Stimulated activated CD8-positive, alpha-beta memory T cell treated with anti-CD3 and anti-CD28 coated beads, Interleukin-7, amount 100 ng/mL, for 4 hours (primary cell): ENCODE measurements around the gene ZNF652.
"Not testable (repeated sequence)": the region's sequence is repeated elsewhere in the genome, so short reads cannot be mapped to it uniquely, and the experiment has no call there.

ENCODE experiments used
- DNase-seq, 2 donors: peaks; one replicate each; pipeline ENCODE4 v3.0.0-alpha.2; 2020; ENCODE audit warnings: low read depth in 2 of 2

The ZNF652 gene

GRCh38 chr17:49315551-49316257, 46.3 kb downstream of the ZNF652 start:
- DNase-seq: peak; percentile 62 to 79

DNA sequence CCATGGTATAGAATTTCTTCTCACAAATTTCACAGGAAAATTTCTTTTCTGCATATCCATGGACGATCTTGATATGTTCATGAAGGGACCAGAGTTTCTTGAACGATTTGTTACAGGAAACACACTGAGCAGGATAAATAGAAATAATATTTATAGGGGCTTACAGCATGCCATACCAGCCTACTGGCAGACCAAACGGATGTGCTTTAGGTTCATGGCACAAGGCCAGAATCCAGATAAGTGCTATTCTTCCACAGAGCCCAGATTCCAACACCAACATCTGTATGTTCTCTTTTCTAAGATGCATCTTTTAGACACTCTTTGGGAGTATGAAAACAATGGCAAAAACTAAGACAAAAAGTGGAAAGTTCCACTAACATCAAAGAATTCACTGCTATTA, 49.3 kb downstream of the ZNF652 start:
- no peak for DNase-seq

- DNase-seq: no peak
These were observed 62.1 kb downstream of the ZNF652 start for GRCh38 chr17:49299996-49300395.

DNA sequence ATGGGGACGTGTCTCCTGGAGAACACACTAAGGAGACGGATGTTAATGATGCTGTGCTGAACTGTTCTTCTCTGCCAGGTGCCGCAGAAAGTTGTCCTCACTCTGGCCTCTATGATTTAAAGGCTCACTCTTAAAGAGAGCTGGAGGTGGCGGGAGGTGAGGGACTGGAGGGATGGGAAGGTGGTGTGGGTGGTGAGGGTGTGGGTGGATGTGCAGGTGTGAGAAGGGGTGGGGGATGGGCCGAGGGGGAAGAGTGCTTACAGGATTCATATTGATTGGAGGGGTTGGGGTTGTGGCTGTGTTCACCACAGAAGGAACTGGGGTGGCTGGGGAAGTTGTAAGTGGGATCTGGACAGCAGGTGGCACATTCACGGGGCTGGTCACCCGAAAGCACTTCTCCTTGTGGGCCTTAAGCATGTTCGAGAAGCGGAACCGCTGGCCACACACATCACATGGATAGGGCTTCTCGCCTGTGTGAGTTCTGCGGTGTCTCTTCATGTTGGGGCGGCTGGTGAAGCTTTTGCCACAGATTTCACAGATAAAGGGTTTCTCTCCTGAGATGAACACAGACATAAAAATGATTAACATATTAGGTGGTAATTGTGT, 63.6 kb downstream of the ZNF652 start:
- DNase-seq: no peak

- DNase-seq: no peak
These were observed 64.9 kb downstream of the ZNF652 start for GRCh38 chr17:49297141-49297540.

DNA sequence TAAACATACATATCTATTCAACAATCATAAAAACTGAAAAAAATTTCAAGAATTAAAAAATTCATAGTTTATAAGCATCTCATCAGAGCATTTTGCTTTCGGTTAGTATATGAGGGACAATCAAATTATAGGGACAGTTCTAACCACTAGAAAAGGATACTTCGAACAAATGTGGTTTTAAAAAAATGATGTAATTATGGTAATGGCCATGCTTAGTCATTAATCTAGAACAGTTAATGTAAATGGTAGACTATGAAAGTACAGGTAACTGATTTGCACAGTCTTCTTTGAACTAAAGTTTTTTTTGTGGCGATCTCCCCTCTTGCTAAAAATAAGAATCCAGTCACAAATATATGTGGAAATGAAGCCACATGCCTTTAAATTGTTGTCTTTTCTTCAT, 67.9 kb downstream of the ZNF652 start:
- no peak for DNase-seq

DNA sequence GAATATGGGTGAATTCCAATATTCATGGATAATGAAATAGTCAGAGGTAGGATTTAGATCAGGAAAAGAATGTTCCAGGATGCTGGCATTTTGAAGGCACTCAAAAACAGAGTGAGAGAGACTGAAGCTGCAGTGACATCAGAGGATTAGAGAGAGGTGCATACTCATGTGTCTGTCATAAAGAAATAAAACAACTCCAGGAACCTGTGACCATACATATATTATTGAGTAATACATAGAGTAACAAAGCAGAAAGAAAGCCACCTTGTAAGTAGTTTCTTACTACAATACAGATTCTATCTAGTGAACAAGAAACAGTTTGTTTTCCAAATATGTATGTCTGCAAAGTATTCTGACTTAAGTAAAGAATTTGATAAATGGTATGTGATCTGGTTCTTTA, 69.1 kb downstream of the ZNF652 start:
- DNase-seq: no peak

GRCh38 chr17:49291929-49292328, 70.1 kb downstream of the ZNF652 start:
- DNase-seq: no peak

GRCh38 chr17:49290690-49291359, 71.2 kb downstream of the ZNF652 start:
- no peak for DNase-seq

GRCh38 chr17:49288388-49288787, 73.7 kb downstream of the ZNF652 start:
- DNase-seq: no peak

GRCh38 chr17:49287481-49287880, 74.6 kb downstream of the ZNF652 start:
- no peak for DNase-seq

DNA sequence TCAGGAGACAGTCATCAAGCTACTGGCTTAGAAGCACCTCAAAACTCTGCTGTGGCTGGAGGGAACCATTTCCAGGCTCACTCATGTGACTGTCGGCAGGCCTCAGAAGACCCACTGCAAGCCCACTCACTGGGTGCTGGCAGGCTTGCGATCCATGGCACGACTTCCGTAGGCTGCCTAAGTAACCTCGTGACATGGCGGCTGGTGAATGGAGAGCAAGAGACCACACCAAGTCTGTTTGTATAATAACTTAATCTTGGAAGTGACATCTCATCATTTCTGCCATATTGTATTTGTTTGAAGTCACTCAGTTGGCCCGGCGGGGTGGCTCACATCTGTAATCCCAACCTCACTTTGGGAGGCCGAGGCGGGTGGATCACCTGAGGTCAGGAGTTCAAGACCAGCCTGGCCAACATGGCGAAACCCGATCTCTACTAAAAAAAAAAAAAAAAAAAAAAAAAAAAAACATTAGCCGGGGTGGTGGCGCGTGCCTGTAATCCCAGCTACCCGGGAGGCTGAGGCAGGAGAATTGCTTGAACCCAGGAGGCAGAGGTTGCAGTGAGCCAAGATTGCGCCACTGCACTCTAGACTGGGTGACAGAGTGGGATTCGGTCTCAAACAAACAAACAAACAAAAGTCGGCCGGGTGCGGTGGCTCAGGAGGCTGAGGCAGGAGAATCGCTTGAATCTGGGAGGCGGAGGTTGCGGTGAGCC, 75.6 kb downstream of the ZNF652 start:
- not testable (repeated sequence) for DNase-seq

DNA sequence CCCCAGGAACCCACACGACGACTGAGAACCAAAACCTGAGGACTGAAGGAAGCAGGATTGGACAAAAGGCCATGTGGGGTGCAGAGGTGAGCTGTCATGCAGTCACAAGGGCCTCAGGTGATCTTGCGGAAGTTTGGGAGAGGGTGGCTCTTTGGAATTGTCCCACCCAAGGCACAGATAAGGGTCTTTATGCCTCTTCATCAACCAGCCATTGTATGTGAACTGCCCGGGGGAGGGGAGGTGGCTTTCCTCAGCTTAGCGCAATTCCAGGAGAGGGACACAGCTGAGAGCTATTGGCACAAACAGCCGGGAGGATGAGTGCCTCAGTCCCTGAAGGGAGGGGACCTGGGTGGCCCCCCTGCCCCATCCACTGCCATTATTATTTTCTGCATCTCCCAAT, 76.3 kb downstream of the ZNF652 start:
- no peak for DNase-seq

DNA sequence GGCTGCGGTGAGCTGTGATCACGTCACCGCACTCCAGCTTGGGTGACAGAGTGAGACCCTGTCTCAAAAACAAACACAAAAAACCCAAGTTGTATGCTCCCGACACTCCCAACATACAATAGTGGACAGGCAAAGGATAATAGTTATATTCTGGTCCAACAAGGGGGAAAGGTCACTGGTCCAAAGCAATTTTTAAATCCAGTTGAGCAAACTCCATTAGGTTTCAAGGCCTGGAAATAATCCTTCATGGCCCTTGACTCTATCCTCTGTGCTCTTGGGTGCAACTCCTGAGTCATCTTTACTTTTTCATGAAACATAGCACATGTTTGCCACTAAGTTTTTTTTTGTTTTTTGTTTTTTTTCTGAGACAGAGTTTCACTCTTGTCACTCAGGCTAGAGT, 81.1 kb downstream of the ZNF652 start:
- no peak for DNase-seq

- no peak for DNase-seq
These were observed 82.0 kb downstream of the ZNF652 start for GRCh38 chr17:49280061-49280460.

GRCh38 chr17:49279263-49280015, 82.6 kb downstream of the ZNF652 start:
- not testable (repeated sequence) for DNase-seq

- no peak for DNase-seq
These were observed 84.0 kb downstream of the ZNF652 start for GRCh38 chr17:49278076-49278475.

DNA sequence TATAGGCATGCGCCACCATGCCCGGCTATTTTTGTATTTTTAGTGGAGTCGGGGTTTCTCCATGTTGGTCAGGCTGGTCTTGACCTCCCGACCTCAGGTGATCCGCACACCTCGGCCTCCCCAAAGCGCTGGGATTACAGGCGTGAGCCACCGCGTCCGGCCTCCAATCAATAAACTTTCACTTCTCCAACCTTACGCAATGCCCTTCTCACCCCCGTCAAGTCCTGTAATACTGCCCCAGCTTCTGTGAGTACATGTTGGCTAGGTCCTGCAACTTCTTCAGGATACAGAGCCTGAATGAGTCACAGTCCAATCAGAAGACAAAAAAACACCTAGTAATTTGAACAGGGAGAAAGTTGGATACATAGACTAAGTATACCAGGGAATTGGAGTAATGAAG, 84.4 kb downstream of the ZNF652 start:
- DNase-seq: no peak

GRCh38 chr17:49275981-49276380, 86.1 kb downstream of the ZNF652 start:
- DNase-seq: not testable (repeated sequence)

DNA sequence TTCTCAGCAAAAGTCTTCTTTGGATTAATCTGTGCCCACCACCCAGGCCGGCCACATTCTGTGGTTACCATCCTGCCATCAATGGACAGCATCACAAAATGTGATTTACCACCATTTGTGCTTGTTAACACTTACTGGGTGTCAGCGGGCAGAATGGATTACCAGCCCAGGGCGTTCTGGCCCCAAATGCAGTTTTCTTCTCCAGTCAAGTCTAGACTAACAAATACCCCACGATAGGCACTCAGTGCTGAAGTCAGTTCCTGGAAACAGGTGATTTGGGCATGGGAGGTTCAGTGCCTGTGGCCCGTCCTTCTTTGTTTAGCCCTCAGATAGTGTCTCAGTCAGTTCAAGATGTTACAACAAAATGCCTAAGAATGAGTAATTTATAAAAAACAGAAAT, 92.7 kb downstream of the ZNF652 start:
- DNase-seq: no peak

DNA sequence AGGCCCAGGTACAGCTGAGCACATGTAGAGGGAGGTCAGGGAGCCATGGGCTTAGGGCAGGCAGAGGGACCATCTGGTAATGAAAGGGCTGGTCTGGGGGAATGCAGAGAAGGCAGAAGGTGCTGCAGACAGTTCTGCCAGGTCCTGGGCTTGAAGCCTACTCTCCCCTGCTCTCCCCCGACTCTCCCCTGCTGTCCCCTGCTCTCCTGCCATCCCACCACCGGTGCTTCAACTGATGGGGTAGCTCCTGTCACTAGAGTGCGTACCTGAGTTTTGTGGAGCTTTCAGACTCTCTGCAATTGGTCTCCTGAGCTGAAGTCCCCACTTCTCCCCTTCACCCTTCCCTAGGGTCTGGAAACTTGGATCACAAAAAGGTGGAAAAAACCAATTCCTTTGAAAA, 94.1 kb downstream of the ZNF652 start:
- DNase-seq: no peak

GRCh38 chr17:49266233-49266632, 95.8 kb downstream of the ZNF652 start:
- no peak for DNase-seq
